Astrocyte (in vitro differentiated cells and primary cell): ENCODE data around the gene SMAD3. TPM values are rescaled to one million over a fixed set of nuclear protein-coding genes. Genes with fewer than 3 reads are reported as not detected.

ENCODE experiments used
- DNase-seq: peaks from one replicate; pipeline ENCODE4 v3.0.0-alpha.2; 2010; ENCODE audit warnings: low read depth
- FAIRE-seq: peaks from 2 replicates; lab custom pipeline; 2011; peaks lifted over from hg19 to GRCh38; lab: Jason Lieb, UNC
- H2AFZ ChIP-seq: 2 replicates; pipeline ENCODE4 v1.6.0; 2012; ENCODE audit warnings: low read depth, low read length, inconsistent platforms
- H3K27ac ChIP-seq: 2 replicates; pipeline ENCODE4 v1.5.1; 2011; ENCODE audit warnings: low read depth, low read length, inconsistent platforms
- H3K27me3 ChIP-seq: 2 replicates; pipeline ENCODE4 v1.6.0; 2011; ENCODE audit warnings: low read length, inconsistent platforms; ENCODE audit not compliant: insufficient read depth
- H3K36me3 ChIP-seq: 2 replicates; pipeline ENCODE4 v1.5.1; 2011; ENCODE audit warnings: low read length, inconsistent platforms; ENCODE audit not compliant: insufficient read depth
- H3K4me1 ChIP-seq: 2 replicates; pipeline ENCODE4 v1.5.1; 2011; ENCODE audit warnings: low read length, inconsistent platforms; ENCODE audit not compliant: insufficient read depth
- H3K4me2 ChIP-seq: 2 replicates; pipeline ENCODE4 v1.6.0; 2012; ENCODE audit warnings: low read length, inconsistent platforms
- H3K4me3 ChIP-seq: 2 replicates; pipeline ENCODE4 v1.5.1; 2011; ENCODE audit warnings: low read depth, mild to moderate bottlenecking, low read length, inconsistent platforms; ENCODE audit not compliant: insufficient read depth
- H3K79me2 ChIP-seq: 2 replicates; pipeline ENCODE4 v1.6.0; 2012; ENCODE audit warnings: mild to moderate bottlenecking, low read length, inconsistent platforms; ENCODE audit not compliant: insufficient read depth
- H3K9ac ChIP-seq: 2 replicates; pipeline ENCODE4 v1.6.0; 2012; ENCODE audit warnings: mild to moderate bottlenecking, low read length, inconsistent platforms
- H3K9me3 ChIP-seq: 2 replicates; pipeline ENCODE4 v1.5.1; 2012; ENCODE audit warnings: low read depth, mild to moderate bottlenecking, low read length, inconsistent platforms; ENCODE audit not compliant: insufficient read depth
- H4K20me1 ChIP-seq: 2 replicates; pipeline ENCODE4 v1.6.0; 2012; ENCODE audit warnings: low read length, inconsistent platforms; ENCODE audit not compliant: insufficient read depth
- H3K27ac Mint-ChIP-seq: one replicate; pipeline ENCODE4 v1.8.0; 2021; ENCODE audit warnings: mild to moderate bottlenecking, mixed read lengths; ENCODE audit not compliant: unreplicated experiment
- H3K27me3 Mint-ChIP-seq: one replicate; pipeline ENCODE4 v1.8.0; 2021; ENCODE audit warnings: low read depth, mixed read lengths; ENCODE audit not compliant: unreplicated experiment
- H3K36me3 Mint-ChIP-seq: one replicate; pipeline ENCODE4 v1.8.0; 2021; ENCODE audit warnings: low read depth, mixed read lengths; ENCODE audit not compliant: unreplicated experiment
- H3K4me1 Mint-ChIP-seq: one replicate; pipeline ENCODE4 v1.8.0; 2021; ENCODE audit warnings: low read depth, mixed read lengths; ENCODE audit not compliant: unreplicated experiment
- H3K4me3 Mint-ChIP-seq: one replicate; pipeline ENCODE4 v1.8.0; 2021; ENCODE audit warnings: mild to moderate bottlenecking, moderate library complexity, mixed read lengths; ENCODE audit not compliant: unreplicated experiment
- H3K9me3 Mint-ChIP-seq: one replicate; pipeline ENCODE4 v1.8.0; 2021; ENCODE audit warnings: mild to moderate bottlenecking, mixed read lengths; ENCODE audit not compliant: unreplicated experiment
- CTCF ChIP-seq: IDR thresholded peaks from 2 replicates; pipeline ENCODE4 v1.5.1; 2011; ENCODE audit warnings: low read depth, mild to moderate bottlenecking, inconsistent platforms, low read length, moderate library complexity; ENCODE audit not compliant: insufficient read depth
- EZH2 ChIP-seq: IDR thresholded peaks from 2 replicates; pipeline ENCODE4 v1.6.1; 2012; ENCODE audit warnings: mild to moderate bottlenecking, low read length, inconsistent platforms; ENCODE audit not compliant: insufficient read depth
- total RNA-seq: library from RNA; stranded (reverse); gene quantifications from 2 replicates; pipeline ENCODE4 v1.2.1, GENCODE V29; 2021

SMAD3 gene
- total RNA-seq, 1 donor from 2014 or later, result 78.0 TPM

- peaks cover 89% of the 10 kb centered on the region for H4K20me1 ChIP-seq
- peaks cover 6% of the 10 kb centered on the region for H3K36me3 ChIP-seq
- Mint-ChIP-seq H3K4me3 (no peak overlapping the region), H3K9me3 (no peaks in the 10 kb centered on the region), H3K27me3 (no peaks in the 10 kb centered on the region), H3K36me3 (peaks cover 10% of the 10 kb centered on the region), H3K27ac (no peak overlapping the region), H3K4me1 (peaks cover 50% of the 10 kb centered on the region)
- no peak overlapping the region for H3K4me2 ChIP-seq
- TF ChIP-seq CTCF, result no peak
- peaks cover 65% of the 10 kb centered on the region for H3K4me1 ChIP-seq
- peaks cover 93% of the 10 kb centered on the region for H3K79me2 ChIP-seq
- DNase-seq (no peak), FAIRE-seq (no peak)
- H2AFZ ChIP-seq, result no peak overlapping the region
- no peaks in the 10 kb centered on the region for H3K9me3 ChIP-seq
- no peak overlapping the region for H3K9ac ChIP-seq
- H3K4me3 ChIP-seq, result no peak overlapping the region
- H3K27ac ChIP-seq, result no peak overlapping the region
- H3K27me3 ChIP-seq, result no peaks in the 10 kb centered on the region
Measured at GRCh38 chr15:67093504-67093862, 28.1 kb downstream of the SMAD3 start.

GRCh38 chr15:67094001-67094826, 28.8 kb downstream of the SMAD3 start:
- H3K4me3 Mint-ChIP-seq, result no peak overlapping the region
- Histone ChIP-seq H3K79me2 (peaks cover 94% of the 10 kb centered on the region), H3K9me3 (no peaks in the 10 kb centered on the region), H3K4me3 (no peak overlapping the region), H3K4me2 (no peak overlapping the region), H4K20me1 (peaks cover 86% of the 10 kb centered on the region), H3K36me3 (peaks cover 6% of the 10 kb centered on the region), H3K9ac (no peak overlapping the region), H3K4me1 (peaks cover 66% of the 10 kb centered on the region), H3K27ac (no peak overlapping the region), H3K27me3 (no peaks in the 10 kb centered on the region), H2AFZ (no peak overlapping the region)
- no peak overlapping the region for H3K27ac Mint-ChIP-seq
- H3K27me3 Mint-ChIP-seq, result no peaks in the 10 kb centered on the region
- H3K9me3 Mint-ChIP-seq, result no peaks in the 10 kb centered on the region
- no peak for FAIRE-seq
- TF ChIP-seq EZH2, result no peak
- TF ChIP-seq CTCF, result no peak
- no peak for DNase-seq
- peaks cover 55% of the 10 kb centered on the region for H3K4me1 Mint-ChIP-seq
- H3K36me3 Mint-ChIP-seq, result peaks cover 13% of the 10 kb centered on the region

GRCh38 chr15:67095912-67096311, 30.5 kb downstream of the SMAD3 start:
- Histone ChIP-seq H3K4me3 (no peak overlapping the region), H2AFZ (no peak overlapping the region), H3K9ac (no peak overlapping the region), H3K36me3 (peaks cover 6% of the 10 kb centered on the region), H3K9me3 (no peaks in the 10 kb centered on the region), H3K27ac (no peak overlapping the region), H3K27me3 (no peaks in the 10 kb centered on the region), H3K4me2 (no peak overlapping the region), H3K4me1 (peaks cover 49% of the 10 kb centered on the region), H4K20me1 (peaks cover 69% of the 10 kb centered on the region), H3K79me2 (peaks cover 90% of the 10 kb centered on the region)
- Mint-ChIP-seq H3K4me3 (no peak overlapping the region), H3K9me3 (no peaks in the 10 kb centered on the region), H3K36me3 (peaks cover 14% of the 10 kb centered on the region), H3K4me1 (peaks cover 47% of the 10 kb centered on the region), H3K27ac (no peak overlapping the region), H3K27me3 (no peaks in the 10 kb centered on the region)
- FAIRE-seq, result no peak
- TF ChIP-seq CTCF (no peak), EZH2 (no peak)
- DNase-seq, result no peak
